Neuronal stem cell (in vitro differentiated cells): ENCODE data around the gene SLC24A2.

ENCODE experiments used
- DNase-seq: peaks from one replicate; pipeline ENCODE4 v3.0.0-alpha.2; 2013; ENCODE audit warnings: low spot score
- H2AFZ ChIP-seq: one replicate; pipeline ENCODE4 v1.6.1; 2013; ENCODE audit warnings: mild to moderate bottlenecking, low read length, inconsistent platforms
- H2AK5ac ChIP-seq: 2 replicates; pipeline ENCODE4 v1.6.1; 2013; ENCODE audit warnings: low read depth, mild to moderate bottlenecking, inconsistent platforms, low read length, moderate library complexity, mixed read lengths
- H2BK120ac ChIP-seq: 2 replicates; pipeline ENCODE4 v1.6.1; 2013; ENCODE audit warnings: low read depth, mild to moderate bottlenecking, inconsistent platforms, low read length, moderate library complexity, mixed read lengths
- H2BK12ac ChIP-seq: one replicate; pipeline ENCODE4 v1.6.1; 2013; ENCODE audit warnings: low read length, inconsistent platforms
- H2BK15ac ChIP-seq: 2 replicates; pipeline ENCODE4 v1.6.1; 2013; ENCODE audit warnings: mild to moderate bottlenecking, low read length, inconsistent platforms, mixed read lengths
- H2BK5ac ChIP-seq: one replicate; pipeline ENCODE4 v1.6.1; 2013; ENCODE audit warnings: inconsistent platforms, mild to moderate bottlenecking, low read length, moderate library complexity
- H3K14ac ChIP-seq: one replicate; pipeline ENCODE4 v1.6.1; 2013; ENCODE audit warnings: low read length, inconsistent platforms
- H3K18ac ChIP-seq: 2 replicates; pipeline ENCODE4 v1.6.1; 2013; ENCODE audit warnings: low read length, inconsistent platforms
- H3K23ac ChIP-seq: 2 replicates; pipeline ENCODE4 v1.6.1; 2013; ENCODE audit warnings: low read depth, mild to moderate bottlenecking, mixed read lengths, low read length, inconsistent platforms; ENCODE audit not compliant: poor library complexity
- H3K27ac ChIP-seq: replicated peaks from 3 replicates; pipeline ENCODE4 v1.5.1; 2013; ENCODE audit warnings: low read length, inconsistent platforms
- H3K27me3 ChIP-seq, 3 experiments: 2 replicates each; pipeline ENCODE4 v1.6.1; 2013; ENCODE audit warnings: low read length in 3 of 3, mild to moderate bottlenecking in 2 of 3, inconsistent platforms in 1 of 3, low read depth in 1 of 3, mixed read lengths in 1 of 3, moderate library complexity in 1 of 3; ENCODE audit not compliant: control insufficient read depth in 3 of 3, insufficient read depth in 3 of 3
- H3K36me3 ChIP-seq, 2 donors: replicated peaks in 1 of 2; 2 replicates each; pipeline ENCODE4 v1.6.1; 2013; ENCODE audit warnings: low read length in 2 of 2; ENCODE audit not compliant: control insufficient read depth in 2 of 2, insufficient read depth in 2 of 2
- H3K4ac ChIP-seq: 2 replicates; pipeline ENCODE4 v1.6.1; 2013; ENCODE audit warnings: inconsistent platforms, mild to moderate bottlenecking, low read length, moderate library complexity
- H3K4me1 ChIP-seq, 2 donors: 1 replicate in 1 of 2; 2 replicates in 1 of 2; pipeline ENCODE4 v1.6.1; 2013; ENCODE audit warnings: low read length in 2 of 2, low read depth in 1 of 2; ENCODE audit not compliant: control insufficient read depth in 2 of 2, insufficient read depth in 1 of 2
- H3K4me2 ChIP-seq: one replicate; pipeline ENCODE4 v1.6.1; 2013; ENCODE audit warnings: mild to moderate bottlenecking, low read length, inconsistent platforms; ENCODE audit not compliant: insufficient read depth, poor library complexity, severe bottlenecking
- H3K4me3 ChIP-seq, 2 donors: 2 replicates each; pipeline ENCODE4 v1.5.1; 2013; ENCODE audit warnings: low read length in 2 of 2, mild to moderate bottlenecking in 2 of 2, inconsistent platforms in 1 of 2, moderate library complexity in 1 of 2
- H3K79me1 ChIP-seq: one replicate; pipeline ENCODE4 v1.6.1; 2013; ENCODE audit warnings: low read depth, mild to moderate bottlenecking, inconsistent platforms, low read length, moderate library complexity
- H3K9ac ChIP-seq: one replicate; pipeline ENCODE4 v1.6.1; 2013; ENCODE audit warnings: mild to moderate bottlenecking, low read depth, low read length, inconsistent platforms; ENCODE audit not compliant: poor library complexity
- H3K9me3 ChIP-seq, 2 donors: replicated peaks in 1 of 2; 2 replicates each; pipeline versions ENCODE3 to v1.6.1; 2013; ENCODE audit warnings: low read length in 2 of 2, mild to moderate bottlenecking in 2 of 2, inconsistent platforms in 1 of 2, low read depth in 1 of 2, mixed read lengths in 1 of 2, moderate library complexity in 1 of 2; ENCODE audit not compliant: control insufficient read depth in 2 of 2, insufficient read depth in 1 of 2
- H4K8ac ChIP-seq: one replicate; pipeline ENCODE4 v1.6.1; 2013; ENCODE audit warnings: low read depth, mild to moderate bottlenecking, inconsistent platforms, low read length, moderate library complexity
- H4K91ac ChIP-seq: one replicate; pipeline ENCODE4 v1.6.1; 2013; ENCODE audit warnings: low read length, low read depth, mild to moderate bottlenecking, inconsistent platforms; ENCODE audit not compliant: poor library complexity
- WGBS, 2 donors: extraction: QIAGEN DNeasy Blood & Tissue Kit; methylation state at CpG; one replicate each; pipeline ENCODE4 v1.1.7; 2013; ENCODE audit warnings: missing lambda C conversion rate in 2 of 2, mixed read lengths in 1 of 2; ENCODE audit not compliant: insufficient read length in 2 of 2, insufficient replicate concordance in 1 of 2; ENCODE audit errors: extremely low coverage in 2 of 2; 5-methylcytosine and 5-hydroxymethylcytosine counted together

The SLC24A2 gene

DNA sequence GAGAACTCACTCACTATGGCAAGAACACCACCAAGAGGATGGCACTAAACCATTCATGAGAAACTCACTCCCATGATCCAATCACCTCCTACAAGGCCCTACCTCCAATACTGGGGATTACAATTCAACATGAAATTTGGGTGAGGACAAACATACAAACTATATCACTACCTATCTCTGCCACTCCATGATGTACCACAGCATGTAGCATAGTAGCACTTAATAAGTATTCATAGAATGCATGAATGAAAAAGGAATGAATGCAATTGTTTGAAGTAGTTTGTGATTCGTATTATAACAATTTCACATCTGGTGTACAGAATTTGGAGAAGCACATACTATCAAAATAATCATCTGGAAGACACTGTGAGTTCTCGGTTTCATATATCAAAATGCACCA lies 27.9 kb upstream of the SLC24A2 start:
- no peak overlapping the region for H3K4me2 ChIP-seq
- no peak overlapping the region for H3K14ac ChIP-seq
- H3K27me3 ChIP-seq: no peaks in the 10 kb centered on the region
- no peak overlapping the region for H3K9ac ChIP-seq
- H3K23ac ChIP-seq: no peak overlapping the region
- H4K91ac ChIP-seq: no peak overlapping the region
- H3K18ac ChIP-seq: no peak overlapping the region
- no peaks in the 10 kb centered on the region for H3K4me1 ChIP-seq
- H2AFZ ChIP-seq: no peak overlapping the region
- H2BK5ac ChIP-seq: no peak overlapping the region
- no peak overlapping the region for H3K4me3 ChIP-seq
- H2BK12ac ChIP-seq: no peak overlapping the region
- WGBS, 2 donors: no CpG with 5 or more reads among the region's 2 CpGs
- DNase-seq: no peak
- no peak overlapping the region for H3K27ac ChIP-seq
- no peak overlapping the region for H3K4ac ChIP-seq
- no peaks in the 10 kb centered on the region for H3K79me1 ChIP-seq
- no peak overlapping the region for H4K8ac ChIP-seq
- H3K36me3 ChIP-seq: no peaks in the 10 kb centered on the region
- H2BK15ac ChIP-seq: no peak overlapping the region
- H3K9me3 ChIP-seq: no peaks in the 10 kb centered on the region
- H2BK120ac ChIP-seq: no peak overlapping the region
- no peak overlapping the region for H2AK5ac ChIP-seq

DNA sequence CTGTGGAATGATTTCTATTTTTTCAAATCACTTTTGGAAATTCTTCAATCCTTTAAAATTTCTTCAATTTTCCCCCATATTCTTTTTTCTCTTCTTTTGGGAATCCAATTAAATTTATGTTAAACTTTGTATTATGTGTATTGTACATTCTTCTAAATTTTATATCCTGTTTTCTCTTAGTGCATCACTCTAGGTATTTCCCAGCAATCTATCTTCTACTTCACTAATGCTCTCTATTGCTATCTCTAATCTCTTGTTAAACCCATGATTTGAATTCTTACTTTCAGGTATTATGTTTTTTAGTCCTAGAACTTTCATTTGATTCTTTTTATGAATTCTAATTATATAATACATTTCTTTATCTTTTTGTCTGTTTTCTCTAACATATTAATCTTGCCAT lies 23.4 kb upstream of the SLC24A2 start:
- H3K14ac ChIP-seq: no peak overlapping the region
- H3K18ac ChIP-seq: no peak overlapping the region
- H2BK120ac ChIP-seq: no peak overlapping the region
- H3K27ac ChIP-seq: no peak overlapping the region
- no peak overlapping the region for H3K4ac ChIP-seq
- H2AK5ac ChIP-seq: no peak overlapping the region
- H3K4me3 ChIP-seq: no peak overlapping the region
- H2BK15ac ChIP-seq: no peak overlapping the region
- no peak overlapping the region for H2BK5ac ChIP-seq
- no peaks in the 10 kb centered on the region for H3K27me3 ChIP-seq
- H4K8ac ChIP-seq: no peak overlapping the region
- no peak for DNase-seq
- H3K4me2 ChIP-seq: no peak overlapping the region
- H3K9me3 ChIP-seq: no peaks in the 10 kb centered on the region
- H3K9ac ChIP-seq: no peak overlapping the region
- H4K91ac ChIP-seq: no peak overlapping the region
- no peaks in the 10 kb centered on the region for H3K4me1 ChIP-seq
- no peak overlapping the region for H2AFZ ChIP-seq
- no peak overlapping the region for H2BK12ac ChIP-seq
- no peaks in the 10 kb centered on the region for H3K36me3 ChIP-seq
- no peaks in the 10 kb centered on the region for H3K79me1 ChIP-seq
- no peak overlapping the region for H3K23ac ChIP-seq

DNA sequence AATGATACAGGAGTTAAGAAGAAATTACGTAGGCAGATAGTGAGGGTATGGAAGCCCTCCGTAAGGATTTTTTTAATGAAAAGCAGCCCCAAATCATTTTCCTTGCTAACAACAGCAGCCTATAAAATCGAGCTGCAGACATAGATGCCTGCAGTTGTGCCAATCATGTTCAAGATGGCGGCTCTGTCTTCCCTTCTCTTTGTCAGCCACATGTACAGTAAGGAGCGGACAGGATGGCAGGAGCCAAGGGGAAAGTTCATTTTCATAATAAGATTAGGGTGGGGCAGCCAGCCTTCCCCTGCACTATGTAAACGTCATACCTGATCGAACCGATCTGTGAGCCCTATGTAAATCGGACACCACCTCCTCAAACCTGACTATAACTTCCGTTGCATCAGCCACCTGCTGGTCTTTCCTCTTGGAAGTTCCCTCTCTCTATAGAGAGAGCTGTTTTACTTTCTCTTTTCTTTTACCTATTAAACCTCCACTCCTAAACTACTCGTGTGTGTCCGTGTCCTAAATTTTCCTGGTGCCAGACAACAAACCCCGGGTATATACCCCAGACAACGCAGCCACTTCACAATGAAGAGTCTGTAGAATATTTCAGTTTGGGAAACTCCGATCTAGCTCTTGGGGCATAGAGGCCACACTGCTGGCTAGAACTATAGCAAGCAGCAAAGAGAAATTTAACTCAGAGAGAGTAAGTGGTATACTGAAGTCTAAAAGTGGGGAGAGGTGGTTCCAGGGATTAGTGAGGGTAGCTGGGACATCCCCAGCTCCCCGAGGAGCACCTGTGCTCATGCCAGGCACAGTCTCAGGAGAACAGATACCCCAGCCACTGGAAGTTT lies 20.8 kb upstream of the SLC24A2 start:
- Histone ChIP-seq H2BK12ac (no peak overlapping the region), H2AFZ (no peak overlapping the region), H3K27ac (no peak overlapping the region), H2BK120ac (no peak overlapping the region), H2BK5ac (no peak overlapping the region), H4K91ac (no peak overlapping the region), H3K4ac (no peak overlapping the region), H3K79me1 (no peaks in the 10 kb centered on the region), H3K4me1 (no peaks in the 10 kb centered on the region), H2AK5ac (no peak overlapping the region), H3K9me3 (no peaks in the 10 kb centered on the region), H3K23ac (no peak overlapping the region), H2BK15ac (no peak overlapping the region), H3K27me3 (no peaks in the 10 kb centered on the region), H3K4me3 (no peak overlapping the region), H3K36me3 (no peaks in the 10 kb centered on the region), H3K18ac (no peak overlapping the region), H3K4me2 (no peak overlapping the region), H3K9ac (no peak overlapping the region), H4K8ac (no peak overlapping the region), H3K14ac (no peak overlapping the region)
- WGBS, 2 donors: no CpG with 5 or more reads among the region's 16 CpGs
- DNase-seq: no peak

DNA sequence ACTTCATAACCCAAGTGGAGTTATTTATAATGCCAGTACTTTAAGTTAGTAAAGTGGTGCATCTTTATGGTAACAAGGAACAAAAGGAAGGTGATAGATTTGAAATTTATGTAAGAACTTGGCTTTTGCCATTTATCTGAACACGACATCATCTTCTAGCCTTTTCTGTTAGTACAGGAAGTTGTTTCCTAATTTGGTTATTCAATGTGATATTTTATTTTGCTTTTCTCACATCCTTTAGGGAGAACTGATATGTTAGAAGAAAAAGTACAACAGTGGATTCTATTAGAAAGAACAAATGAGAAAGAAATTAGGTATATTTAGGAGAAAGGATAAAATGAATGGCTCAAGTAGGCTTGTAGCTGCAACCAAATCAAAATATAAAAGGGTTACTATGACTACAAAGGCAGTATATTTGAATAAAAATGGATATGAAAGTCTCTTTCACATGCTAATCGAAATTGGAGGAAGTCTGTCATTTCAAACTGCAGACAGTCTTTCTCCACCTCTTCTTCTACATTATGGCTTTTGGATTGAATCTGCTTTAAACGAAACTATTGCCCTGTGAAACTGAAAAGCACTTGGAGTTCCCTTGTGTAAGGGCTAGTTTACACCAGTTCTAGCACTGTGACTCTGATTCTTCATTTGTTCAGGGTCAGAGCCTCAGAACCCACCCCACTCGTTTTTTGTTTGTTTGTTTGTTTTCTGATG lies 18.5 kb upstream of the SLC24A2 start:
- H3K4me1 ChIP-seq: no peaks in the 10 kb centered on the region
- DNase-seq: no peak
- no peak overlapping the region for H2AK5ac ChIP-seq
- no peak overlapping the region for H3K9ac ChIP-seq
- no peak overlapping the region for H4K8ac ChIP-seq
- no peak overlapping the region for H2BK120ac ChIP-seq
- H3K79me1 ChIP-seq: no peaks in the 10 kb centered on the region
- H3K14ac ChIP-seq: no peak overlapping the region
- H2BK5ac ChIP-seq: no peak overlapping the region
- H3K9me3 ChIP-seq: no peaks in the 10 kb centered on the region
- no peak overlapping the region for H3K23ac ChIP-seq
- H3K4me2 ChIP-seq: no peak overlapping the region
- H2BK12ac ChIP-seq: no peak overlapping the region
- H2BK15ac ChIP-seq: no peak overlapping the region
- no CpG with 5 or more reads among the region's 4 CpGs for WGBS, 2 donors
- no peak overlapping the region for H3K4me3 ChIP-seq
- no peaks in the 10 kb centered on the region for H3K36me3 ChIP-seq
- H3K27ac ChIP-seq: no peak overlapping the region
- H3K18ac ChIP-seq: no peak overlapping the region
- H2AFZ ChIP-seq: peak overlapping the region; percentile 60
- no peaks in the 10 kb centered on the region for H3K27me3 ChIP-seq
- no peak overlapping the region for H3K4ac ChIP-seq
- no peak overlapping the region for H4K91ac ChIP-seq
